Stomach smooth muscle (tissue), 2 donors: ENCODE measurements around the gene KLHL33.
A peak's percentile ranks its signal among the peaks of the same experiment; 100 is the strongest.
"Not testable (repeated sequence)": the region's sequence is repeated elsewhere in the genome, so short reads cannot be mapped to it uniquely, and the experiment has no call there.

ENCODE experiments used
- H3K27ac ChIP-seq: one replicate; pipeline ENCODE4 v1.7.0; 2013; ENCODE audit warnings: mild to moderate bottlenecking, low read length, inconsistent platforms
- H3K27me3 ChIP-seq, 2 donors: one replicate each; pipeline ENCODE4 v1.7.0; 2013; ENCODE audit warnings: low read length in 2 of 2; ENCODE audit not compliant: insufficient read depth in 2 of 2, control insufficient read depth in 1 of 2
- H3K36me3 ChIP-seq, 2 donors: one replicate each; pipeline ENCODE4 v1.7.0; 2013; ENCODE audit warnings: low read length in 2 of 2; ENCODE audit not compliant: control insufficient read depth in 2 of 2, insufficient read depth in 2 of 2
- H3K4me1 ChIP-seq: one replicate; pipeline ENCODE4 v1.7.0; 2013; ENCODE audit warnings: low read length; ENCODE audit not compliant: control insufficient read depth, insufficient read depth
- H3K4me3 ChIP-seq, 2 donors: one replicate each; pipeline ENCODE4 v1.7.0; 2013; ENCODE audit warnings: low read length in 2 of 2
- H3K9ac ChIP-seq, 2 donors: one replicate each; pipeline ENCODE4 v1.7.0; 2013; ENCODE audit warnings: low read length in 2 of 2, mild to moderate bottlenecking in 1 of 2
- H3K9me3 ChIP-seq, 2 donors: one replicate each; pipeline ENCODE4 v1.7.0; 2013; ENCODE audit warnings: low read length in 2 of 2; ENCODE audit not compliant: control insufficient read depth in 2 of 2
- donor health status: healthy.
- donor health status: Pancreatic carcinoma.

The KLHL33 gene

GRCh38 chr14:20461225-20462141, 25.5 kb upstream of the KLHL33 start, which contains the start of gene PIP4P1:
Gene PIP4P1, minus strand, starts transcription at chr14:20461434. Its CDS starts 109 bp downstream, at chr14:20461325.
- Histone ChIP-seq H3K9ac (peak within 1 kb of the TSS; percentile 86 to 90), H3K4me1 (peaks cover 28% of the 10 kb centered on the region), H3K4me3 (peak within 1 kb of the TSS; percentile 91 to 94)

GRCh38 chr14:20460458-20461224, 24.7 kb upstream of the KLHL33 start:
- Histone ChIP-seq H3K4me3 (peak overlapping the region; percentile 91 to 94), H3K27me3 (no peaks in the 10 kb centered on the region), H3K9ac (peak overlapping the region; percentile 86 to 90), H3K4me1 (peaks cover 33% of the 10 kb centered on the region), H3K36me3 (peaks cover 26 to 27% of the 10 kb centered on the region in 2 donors), H3K9me3 (no peaks in the 10 kb centered on the region), H3K27ac (peak overlapping the region; percentile 90)

More at GRCh38 chr14:20461225-20462141, 25.5 kb upstream of the KLHL33 start, which contains the start of gene PIP4P1:
- Histone ChIP-seq H3K36me3 (peaks cover 26 to 27% of the 10 kb centered on the region in 2 donors), H3K9me3 (no peaks in the 10 kb centered on the region), H3K27ac (peak within 1 kb of the TSS; percentile 90), H3K27me3 (no peaks in the 10 kb centered on the region)

- H3K27ac ChIP-seq = no peak overlapping the region
These were observed 22.2 kb upstream of the KLHL33 start for GRCh38 chr14:20458031-20458789.

GRCh38 chr14:20456971-20457370, 21.0 kb upstream of the KLHL33 start:
- H3K9me3 ChIP-seq = no peaks in the 10 kb centered on the region
- H3K9ac ChIP-seq = no peak overlapping the region
- peaks cover 30 to 31% of the 10 kb centered on the region in 2 donors for H3K36me3 ChIP-seq
- H3K27ac ChIP-seq = no peak overlapping the region
- H3K4me1 ChIP-seq = peaks cover 45% of the 10 kb centered on the region
- H3K27me3 ChIP-seq = no peaks in the 10 kb centered on the region
- no peak overlapping the region for H3K4me3 ChIP-seq

More at GRCh38 chr14:20458031-20458789, 22.2 kb upstream of the KLHL33 start:
- Histone ChIP-seq H3K27me3 (no peaks in the 10 kb centered on the region), H3K4me3 (no peak overlapping the region), H3K4me1 (peaks cover 46% of the 10 kb centered on the region), H3K9me3 (no peaks in the 10 kb centered on the region), H3K9ac (no peak overlapping the region), H3K36me3 (peaks cover 26 to 27% of the 10 kb centered on the region in 2 donors)

GRCh38 chr14:20455355-20456300, 19.7 kb upstream of the KLHL33 start:
- Histone ChIP-seq H3K36me3 (peaks cover 33 to 34% of the 10 kb centered on the region in 2 donors), H3K9ac (peak overlapping the region; percentile 95 to 97), H3K9me3 (no peaks in the 10 kb centered on the region), H3K27me3 (no peaks in the 10 kb centered on the region), H3K4me1 (peaks cover 39% of the 10 kb centered on the region), H3K27ac (peak overlapping the region; percentile 94), H3K4me3 (peak overlapping the region; percentile 97 to 98)

- Histone ChIP-seq H3K9me3 (no peaks in the 10 kb centered on the region), H3K36me3 (peaks cover 38 to 42% of the 10 kb centered on the region in 2 donors), H3K4me3 (peak within 1 kb of the TSS; percentile 97 to 98), H3K4me1 (peaks cover 30% of the 10 kb centered on the region), H3K27me3 (no peaks in the 10 kb centered on the region), H3K9ac (peak within 1 kb of the TSS; percentile 95 to 97), H3K27ac (peak within 1 kb of the TSS; percentile 94)
These were observed 18.8 kb upstream of the KLHL33 start, which contains the start of the genes APEX1 and OSGEP for GRCh38 chr14:20454516-20455354. Gene APEX1, plus strand, starts transcription at chr14:20455226. Its CDS starts 420 bp downstream, at chr14:20455646. Gene OSGEP, minus strand, starts transcription at chr14:20454812. Its CDS starts 129 bp downstream, at chr14:20454683.

DNA sequence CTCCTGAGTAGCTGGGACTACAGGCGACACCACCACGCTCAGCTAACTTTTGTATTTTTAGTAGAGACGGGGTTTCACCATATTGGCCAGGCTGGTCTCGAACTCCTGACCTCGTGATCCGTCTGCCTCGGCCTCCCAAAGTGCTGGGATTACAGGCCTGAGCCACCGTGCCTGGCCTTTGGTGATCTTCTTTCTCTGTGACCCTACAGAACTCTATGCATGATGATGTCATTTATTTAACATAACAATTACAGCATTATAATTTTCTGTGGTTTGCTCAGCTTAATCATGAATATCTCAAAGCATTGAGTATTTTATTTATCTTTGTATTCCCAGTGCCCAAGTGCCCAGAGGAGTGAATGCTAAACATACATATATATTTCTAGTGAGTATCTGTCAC, 16.9 kb upstream of the KLHL33 start:
- not testable (repeated sequence) for H3K9me3 ChIP-seq, H3K27ac ChIP-seq, H3K4me3 ChIP-seq, H3K27me3 ChIP-seq, H3K9ac ChIP-seq
- Histone ChIP-seq H3K4me1 (peaks cover 17% of the 10 kb centered on the region), H3K36me3 (peaks cover 39 to 42% of the 10 kb centered on the region in 2 donors)

DNA sequence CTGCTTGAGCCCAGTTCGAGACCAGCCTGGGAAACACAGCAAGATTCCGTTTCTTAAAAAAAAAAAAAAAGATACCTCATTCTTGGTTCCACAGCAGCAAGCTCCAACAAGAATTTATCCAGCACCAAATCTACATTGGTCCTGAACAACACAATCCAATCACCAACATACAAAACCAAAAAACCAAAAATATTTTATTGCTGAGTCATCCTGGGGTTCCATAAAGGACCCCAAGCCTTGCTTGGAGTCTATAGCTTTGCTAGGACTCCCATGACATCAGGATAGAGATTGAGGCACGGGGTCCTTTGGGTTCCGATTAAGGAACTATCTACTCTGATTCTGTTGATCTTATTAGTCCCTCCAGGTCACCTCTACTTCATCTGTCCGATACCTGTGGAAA, 10.9 kb upstream of the KLHL33 start:
- H3K27ac ChIP-seq = no peak overlapping the region
- no peaks in the 10 kb centered on the region for H3K27me3 ChIP-seq
- H3K9ac ChIP-seq = no peak overlapping the region
- H3K36me3 ChIP-seq = peaks cover 45 to 48% of the 10 kb centered on the region in 2 donors
- H3K4me1 ChIP-seq = no peaks in the 10 kb centered on the region
- no peaks in the 10 kb centered on the region for H3K9me3 ChIP-seq
- no peak overlapping the region for H3K4me3 ChIP-seq

DNA sequence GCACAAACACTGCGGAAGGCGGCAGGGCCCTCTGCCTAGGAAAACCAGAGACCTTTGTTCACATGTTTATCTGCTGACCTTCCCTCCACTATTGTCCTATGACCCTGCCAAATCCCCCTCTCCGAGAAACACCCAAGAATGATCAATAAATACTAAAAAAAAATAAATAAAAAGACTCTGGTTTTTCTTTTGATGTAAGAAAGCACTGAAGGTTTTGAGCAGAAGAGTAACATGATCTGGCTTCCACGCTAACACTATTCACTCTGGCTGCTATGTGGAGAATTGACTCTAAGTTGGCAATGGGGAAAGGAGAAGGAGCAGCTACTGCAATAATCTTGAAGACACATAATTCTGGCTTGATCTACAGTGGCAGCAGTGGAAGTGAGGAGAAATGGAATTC, 7.7 kb upstream of the KLHL33 start:
- not testable (repeated sequence) for H3K9me3 ChIP-seq, H3K4me1 ChIP-seq, H3K9ac ChIP-seq, H3K27ac ChIP-seq, H3K4me3 ChIP-seq, H3K27me3 ChIP-seq
- H3K36me3 ChIP-seq = peaks cover 26 to 30% of the 10 kb centered on the region in 2 donors
